ENCODE measurements around the gene ZNF750. TPM values are rescaled to one million over a fixed set of nuclear protein-coding genes. Genes with fewer than 3 reads are reported as not detected.

ZNF750 gene
- total RNA-seq, 1 experiment from 2014 or later, result not detected

DNA sequence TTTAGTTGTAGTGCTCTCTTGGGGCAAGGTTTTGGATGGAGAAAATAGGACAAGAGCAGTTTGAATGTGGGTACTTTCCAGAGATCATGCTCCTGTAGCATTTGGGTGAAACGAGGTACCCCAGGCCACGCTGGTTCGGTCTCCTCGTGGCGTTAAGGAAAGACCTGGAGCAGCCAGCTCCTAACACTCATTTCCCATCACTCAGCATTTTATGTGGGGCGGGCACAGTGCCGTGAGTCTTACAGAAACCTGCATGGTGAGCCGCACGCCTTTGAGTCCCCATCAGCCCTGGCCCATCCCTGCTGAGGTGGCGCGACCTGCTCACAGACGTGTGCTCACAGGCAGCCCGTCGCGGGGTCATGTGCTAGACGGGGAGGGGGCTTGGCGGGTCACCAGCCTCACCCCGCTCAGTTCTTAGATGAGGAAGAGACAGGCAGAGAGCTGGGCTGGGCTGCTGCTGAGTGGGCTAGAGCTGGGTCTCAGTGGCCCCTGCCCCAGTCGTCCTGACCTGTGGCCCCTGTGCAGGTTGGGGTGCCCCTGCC, 50.7 kb downstream of the ZNF750 start:
- ChIA-PET POLR2A (no interaction called here), CTCF (interaction anchor here (0.6 kb wide), 1 partner anchor 35 kb away, joined by 4 read pairs; no protein-coding TSS in a partner anchor)
- Histone ChIP-seq H3K9me3 (ENCODE audit: control insufficient read depth, insufficient read depth, low read depth, low read length) (no peaks in the 10 kb centered on the region), H3K27me3 (ENCODE audit: control insufficient read depth, insufficient read depth, low read length) (no peaks in the 10 kb centered on the region), H3K4me3 (ENCODE audit: low read depth in 2 of 2, low read length in 2 of 2) (no peak overlapping the region), H3K4me1 (ENCODE audit: control insufficient read depth, insufficient read depth, low read length) (no peaks in the 10 kb centered on the region), H3K27ac (ENCODE audit: low read length) (no peak overlapping the region), H3K36me3 (ENCODE audit: control insufficient read depth, insufficient read depth, low read length) (peaks cover 4% of the 10 kb centered on the region; the same call in 1 of the 2 replicates)
- in situ Hi-C loops (cut with HindIII; ENCODE audit: low pct_unique_long_range_greater_than_20kb, low sequenced_read_pairs) (no loop called here), intact Hi-C loops (cut with micrococcal nuclease; ENCODE audit: unreplicated experiment) (no loop called here)
- ATAC-seq (no peak), DNase-seq (ENCODE audit: low read depth, low spot score) (no peak)
- TF ChIP-seq POLR2AphosphoS5 (IDR thresholded peaks at IDR 0.05; ENCODE audit: low read depth, low read length), result no peak
- TF ChIP-seq REST (IDR thresholded peaks at IDR 0.05; ENCODE audit: insufficient read depth in 1 of 2, low read depth in 2 of 2, low read length in 1 of 2), result no peak
- TF ChIP-seq, protein P1, sequence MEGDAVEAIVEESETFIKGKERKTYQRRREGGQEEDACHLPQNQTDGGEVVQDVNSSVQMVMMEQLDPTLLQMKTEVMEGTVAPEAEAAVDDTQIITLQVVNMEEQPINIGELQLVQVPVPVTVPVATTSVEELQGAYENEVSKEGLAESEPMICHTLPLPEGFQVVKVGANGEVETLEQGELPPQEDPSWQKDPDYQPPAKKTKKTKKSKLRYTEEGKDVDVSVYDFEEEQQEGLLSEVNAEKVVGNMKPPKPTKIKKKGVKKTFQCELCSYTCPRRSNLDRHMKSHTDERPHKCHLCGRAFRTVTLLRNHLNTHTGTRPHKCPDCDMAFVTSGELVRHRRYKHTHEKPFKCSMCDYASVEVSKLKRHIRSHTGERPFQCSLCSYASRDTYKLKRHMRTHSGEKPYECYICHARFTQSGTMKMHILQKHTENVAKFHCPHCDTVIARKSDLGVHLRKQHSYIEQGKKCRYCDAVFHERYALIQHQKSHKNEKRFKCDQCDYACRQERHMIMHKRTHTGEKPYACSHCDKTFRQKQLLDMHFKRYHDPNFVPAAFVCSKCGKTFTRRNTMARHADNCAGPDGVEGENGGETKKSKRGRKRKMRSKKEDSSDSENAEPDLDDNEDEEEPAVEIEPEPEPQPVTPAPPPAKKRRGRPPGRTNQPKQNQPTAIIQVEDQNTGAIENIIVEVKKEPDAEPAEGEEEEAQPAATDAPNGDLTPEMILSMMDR (IDR thresholded peaks at IDR 0.05), result no peak
- TF ChIP-seq TCF7L2 (IDR thresholded peaks at IDR 0.05; ENCODE audit: low read depth, low read length), result no peak
- TF ChIP-seq SIN3A (IDR thresholded peaks at IDR 0.05; ENCODE audit: borderline replicate concordance, insufficient read depth, low read depth, low read length), result no peak
- BruUV-seq (replicated peaks), result no TSS peak

DNA sequence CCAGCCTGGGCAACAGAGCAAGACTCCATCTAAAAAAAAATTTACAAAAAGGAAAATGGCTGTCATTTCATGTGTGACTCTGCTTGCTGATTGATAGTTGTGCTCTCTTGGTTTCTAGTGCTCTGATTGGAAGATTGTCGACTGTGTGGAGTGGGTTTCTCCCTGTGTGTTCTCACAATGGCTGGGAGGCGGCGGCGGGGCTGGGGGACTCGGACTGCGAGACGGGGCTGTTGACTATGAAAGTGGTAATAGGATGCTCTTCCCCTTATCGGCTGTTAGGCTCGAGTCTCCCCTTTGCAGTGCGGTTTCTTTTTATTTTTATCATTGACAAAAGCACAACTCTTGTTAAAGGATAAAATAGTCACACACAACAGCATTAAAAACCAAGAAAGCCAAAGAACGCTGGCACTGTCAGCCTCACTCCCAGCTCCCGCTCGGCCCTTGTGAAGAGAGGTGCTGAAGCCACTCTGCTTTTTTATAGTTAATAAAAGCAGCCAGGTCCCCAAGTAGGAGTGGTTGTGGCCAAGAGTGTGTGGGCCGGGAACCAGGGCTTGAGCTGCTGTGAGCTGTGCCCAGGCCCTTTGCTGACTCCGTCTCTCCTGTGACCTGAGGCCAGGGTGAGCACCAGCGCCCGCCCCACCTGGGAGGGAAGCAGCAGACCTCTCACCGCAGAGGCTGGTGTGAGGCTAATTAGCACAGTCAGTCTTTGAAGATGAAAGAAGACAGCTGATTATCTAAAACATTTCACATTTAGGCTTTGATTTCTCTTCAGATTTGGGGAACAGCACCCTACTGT, 51.4 kb downstream of the ZNF750 start:
- ATAC-seq (no peak), DNase-seq (ENCODE audit: low read depth, low spot score) (no peak)
- Histone ChIP-seq H3K4me1 (ENCODE audit: control insufficient read depth, insufficient read depth, low read length) (no peaks in the 10 kb centered on the region), H3K9me3 (ENCODE audit: control insufficient read depth, insufficient read depth, low read depth, low read length) (no peaks in the 10 kb centered on the region), H3K4me3 (ENCODE audit: low read depth in 2 of 2, low read length in 2 of 2) (no peak overlapping the region), H3K27me3 (ENCODE audit: control insufficient read depth, insufficient read depth, low read length) (no peaks in the 10 kb centered on the region), H3K36me3 (ENCODE audit: control insufficient read depth, insufficient read depth, low read length) (peaks cover 7% of the 10 kb centered on the region), H3K27ac (ENCODE audit: low read length) (no peak overlapping the region)
- CTCF ChIA-PET, result no interaction called here
- no TSS peak for BruUV-seq (replicated peaks)
- TF ChIP-seq REST (IDR thresholded peaks at IDR 0.05; ENCODE audit: insufficient read depth in 1 of 2, low read depth in 2 of 2, low read length in 1 of 2) (no peak), SIN3A (IDR thresholded peaks at IDR 0.05; ENCODE audit: borderline replicate concordance, insufficient read depth, low read depth, low read length) (no peak), POLR2AphosphoS5 (IDR thresholded peaks at IDR 0.05; ENCODE audit: low read depth, low read length) (no peak), TCF7L2 (IDR thresholded peaks at IDR 0.05; ENCODE audit: low read depth, low read length) (no peak)
- TF ChIP-seq, protein P1 (IDR thresholded peaks at IDR 0.05), result no peak
- POLR2A ChIA-PET, result no interaction called here
- in situ Hi-C loops (cut with HindIII; ENCODE audit: low pct_unique_long_range_greater_than_20kb, low sequenced_read_pairs) (no loop called here), intact Hi-C loops (cut with micrococcal nuclease; ENCODE audit: unreplicated experiment) (no loop called here)

Measured in Panc1 (cell line).